Measurements from ENCODE around the gene ST8SIA1. TPM values are rescaled to one million over a fixed set of nuclear protein-coding genes. Genes with fewer than 3 reads are reported as not detected.

Gene ST8SIA1
- total and polyA plus RNA-seq, 2 of the 8 experiments (the other 6 are each of a cell fraction or from before 2014, with no cell fraction given): 1.9 to 4.4 TPM

GRCh38 chr12:22357531-22357930 lies 23.0 kb upstream of the ST8SIA1 start:
- Histone ChIP-seq H3K4me1 (replicated peaks in 1 of 4; ENCODE audit: control insufficient read depth in 3 of 4, insufficient read depth in 4 of 4, low read length in 3 of 4) (no peaks in the 10 kb centered on the region), H4K8ac (ENCODE audit: extremely low read depth, insufficient read depth, low read length) (no peak overlapping the region), H3K23ac (ENCODE audit: insufficient read length) (no peak overlapping the region), H2AK5ac (ENCODE audit: low read depth, low read length) (no peak overlapping the region), H3K9ac (replicated peaks in 1 of 4; ENCODE audit: extremely low read depth in 1 of 4, low read depth in 3 of 4, low read length in 3 of 4) (no peak overlapping the region), H4K91ac (replicated peaks; ENCODE audit: insufficient read length, low read length) (no peak overlapping the region), H3K23me2 (ENCODE audit: low read depth, low read length) (no peaks in the 10 kb centered on the region), H3K27me3 (replicated peaks in 1 of 4; ENCODE audit: control insufficient read depth in 3 of 4, extremely low read depth in 1 of 4, insufficient read depth in 3 of 4, low read length in 3 of 4) (no peaks in the 10 kb centered on the region), H3K9me3 (ENCODE audit: insufficient read depth in 2 of 2, low read depth in 1 of 2, low read length in 1 of 2) (no peaks in the 10 kb centered on the region), H2BK5ac (ENCODE audit: low read depth, low read length) (no peak overlapping the region), H2AFZ (ENCODE audit: low read length) (no peak overlapping the region), H3K36me3 (ENCODE audit: control insufficient read depth in 2 of 4, insufficient read depth in 4 of 4, low read length in 3 of 4) (no peaks in the 10 kb centered on the region), H4K20me1 (replicated peaks in 1 of 2; ENCODE audit: control insufficient read depth in 1 of 2, insufficient read depth in 2 of 2, low read length in 2 of 2) (no peaks in the 10 kb centered on the region), H3K27ac (ENCODE audit: low read depth, low read length) (no peak overlapping the region), H3K18ac (ENCODE audit: extremely low read depth, low read length) (no peak overlapping the region), H2BK12ac (ENCODE audit: low read depth, low read length) (no peak overlapping the region), H3K79me1 (ENCODE audit: low read depth, low read length) (no peaks in the 10 kb centered on the region), H3K4ac (replicated peaks; ENCODE audit: insufficient read length, low read depth, low read length) (no peak overlapping the region), H3K4me3 (ENCODE audit: extremely low read depth in 1 of 4, insufficient read depth in 2 of 4, low read depth in 3 of 4, low read length in 4 of 4) (no peak overlapping the region), H2BK20ac (ENCODE audit: low read length) (no peak overlapping the region), H2BK120ac (replicated peaks; ENCODE audit: low read depth, low read length) (no peak overlapping the region), H3K79me2 (ENCODE audit: control insufficient read depth in 1 of 2, insufficient read depth in 2 of 2, low read length in 2 of 2) (no peaks in the 10 kb centered on the region), H4K5ac (ENCODE audit: insufficient read length, low read depth, low read length) (no peak overlapping the region), H3K14ac (ENCODE audit: insufficient read length) (no peak overlapping the region), H3K4me2 (ENCODE audit: insufficient read depth in 1 of 2, low read depth in 2 of 2, low read length in 2 of 2) (no peak overlapping the region), H3K56ac (replicated peaks; ENCODE audit: insufficient read length, low read depth, low read length) (no peak overlapping the region), H2BK15ac (ENCODE audit: low read length) (no peak overlapping the region)
- ChIA-PET POLR2A (ENCODE audit: partially characterized antibody) (no interaction called here), CTCF (ENCODE audit: partially characterized antibody) (no interaction called here)
- 91% methylated on average over 3 of the region's 3 CpGs; no CpG with 5 or more reads in 1 of the 2 experiments for WGBS, 2 experiments (ENCODE audit: extremely low coverage in 1 of 2, insufficient coverage in 1 of 2, insufficient read length in 1 of 2, insufficient replicate concordance in 2 of 2, low coverage in 1 of 2, low lambda C conversion rate in 2 of 2, missing lambda C conversion rate in 1 of 2)
- DNase-seq (ENCODE audit: low read depth in 1 of 2, low spot score in 2 of 2) (no peak), FAIRE-seq (no peak)
- TF ChIP-seq NRF1 (IDR thresholded peaks at IDR 0.05; ENCODE audit: low read depth, low read length) (no peak), ZNF274 (IDR thresholded peaks at IDR 0.05; ENCODE audit: borderline replicate concordance, extremely low read depth, low read length) (no peak), RXRA (IDR thresholded peaks at IDR 0.05; ENCODE audit: insufficient read depth, low read depth, low read length) (no peak), MAX (IDR thresholded peaks at IDR 0.05) (no peak), E2F6 (IDR thresholded peaks at IDR 0.05) (no peak), CREB1 (IDR thresholded peaks at IDR 0.05) (no peak), MAFK (IDR thresholded peaks at IDR 0.05; ENCODE audit: low read depth, low read length) (no peak), CEBPB (IDR thresholded peaks at IDR 0.05; ENCODE audit: low read depth, low read length) (no peak), TCF12 (IDR thresholded peaks at IDR 0.05; ENCODE audit: low read depth, low read length) (no peak), ASH2L (IDR thresholded peaks at IDR 0.05; ENCODE audit: low read length) (no peak), RBBP5 (IDR thresholded peaks at IDR 0.05; ENCODE audit: borderline replicate concordance, low read depth, low read length) (no peak)
